Measurements from ENCODE around the gene CFAP74. TPM values are rescaled to one million over a fixed set of nuclear protein-coding genes. Genes with fewer than 3 reads are reported as not detected.

Gene CFAP74
- total and polyA plus RNA-seq, 5 donors from 2014 or later: not detected

DNA sequence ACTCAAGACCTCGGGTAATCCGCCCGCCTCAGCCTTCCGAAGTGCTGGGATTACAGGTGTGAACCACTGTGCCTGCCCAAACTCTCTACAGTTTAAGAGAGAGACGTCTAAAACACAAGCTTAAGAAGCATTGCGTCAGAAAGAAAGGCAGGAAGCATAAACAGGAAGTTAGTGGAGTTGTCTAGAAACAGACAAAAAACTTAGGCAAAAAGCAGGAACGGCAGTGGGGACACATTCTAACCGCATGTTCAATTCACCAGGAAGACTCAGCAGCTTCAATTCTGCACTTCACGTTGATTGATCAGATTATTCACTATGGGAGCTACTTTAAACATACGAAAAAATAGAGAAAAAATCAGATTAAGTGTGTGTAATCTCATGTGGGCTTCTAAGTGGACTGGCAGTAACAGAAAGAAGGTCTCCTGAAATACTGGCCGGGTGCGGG lies 7.4 kb downstream of the CFAP74 start:
- no peak overlapping the region for H3K4me3 Mint-ChIP-seq
- Histone ChIP-seq H3K36me3 (ENCODE audit: control insufficient read depth, insufficient read depth, low read length) (no peaks in the 10 kb centered on the region), H3K4me3 (ENCODE audit: low read depth, low read length) (no peak overlapping the region), H3K27ac (ENCODE audit: insufficient read depth, low read length, poor library complexity, severe bottlenecking) (no peak overlapping the region), H3K4me1 (ENCODE audit: control insufficient read depth, insufficient read depth, low read length, poor library complexity, severe bottlenecking) (no peaks in the 10 kb centered on the region), H3K27me3 (ENCODE audit: control insufficient read depth, insufficient read depth, low read length) (no peaks in the 10 kb centered on the region), H3K9me3 (ENCODE audit: control insufficient read depth in 2 of 2, low read length in 2 of 2) (no peaks in the 10 kb centered on the region)
- DNase-seq: no peak
- H3K27me3 Mint-ChIP-seq: peaks cover 20% of the 10 kb centered on the region
- H3K27ac Mint-ChIP-seq: no peak overlapping the region
- H3K36me3 Mint-ChIP-seq: no peaks in the 10 kb centered on the region
- peaks cover 0 to 3% (median 0%) of the 10 kb centered on the region in 4 donors for H3K4me1 Mint-ChIP-seq
- peaks cover 0 to 6% (median 0%) of the 10 kb centered on the region in 7 donors for H3K9me3 Mint-ChIP-seq
- ATAC-seq (ENCODE audit: low read depth in 2 of 2): no peak

GRCh38 chr1:1994536-1994935 lies 9.1 kb downstream of the CFAP74 start:
- H3K27ac Mint-ChIP-seq: peak overlapping the region in 1 of 3 donors; percentile 87
- no peaks in the 10 kb centered on the region for H3K9me3 ChIP-seq (ENCODE audit: control insufficient read depth in 2 of 2, low read length in 2 of 2)

DNA sequence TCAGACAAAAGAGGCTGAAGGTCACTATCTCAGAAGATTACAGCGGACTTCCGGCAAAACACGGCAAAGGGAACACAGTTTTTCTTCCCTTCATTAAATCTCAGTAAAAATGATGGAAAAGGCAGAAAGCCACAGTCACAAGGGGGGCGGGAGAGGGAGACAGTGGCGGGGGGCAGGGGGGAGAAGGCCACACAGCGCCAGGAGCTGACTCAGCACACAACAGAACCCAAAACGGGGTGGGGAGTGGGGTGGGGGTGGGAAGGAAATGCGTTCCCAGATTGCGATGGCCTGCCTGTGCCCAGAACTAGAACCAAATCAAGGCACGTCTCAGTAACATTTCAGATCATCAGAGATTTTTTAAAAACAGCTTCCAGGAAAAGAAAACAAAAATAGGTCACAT lies 13.4 kb downstream of the CFAP74 start:
- Histone ChIP-seq H3K4me3 (ENCODE audit: low read depth, low read length) (no peak overlapping the region), H3K27me3 (ENCODE audit: control insufficient read depth, insufficient read depth, low read length) (peaks cover 2% of the 10 kb centered on the region), H3K36me3 (ENCODE audit: control insufficient read depth, insufficient read depth, low read length) (no peaks in the 10 kb centered on the region), H3K9me3 (ENCODE audit: control insufficient read depth in 2 of 2, low read length in 2 of 2) (no peaks in the 10 kb centered on the region), H3K4me1 (ENCODE audit: control insufficient read depth, insufficient read depth, low read length, poor library complexity, severe bottlenecking) (no peaks in the 10 kb centered on the region), H3K27ac (ENCODE audit: insufficient read depth, low read length, poor library complexity, severe bottlenecking) (no peak overlapping the region)
- Mint-ChIP-seq H3K36me3 (no peaks in the 10 kb centered on the region), H3K4me3 (no peak overlapping the region), H3K9me3 (peaks cover 0 to 1% (median 0%) of the 10 kb centered on the region in 7 donors), H3K27me3 (peaks cover 9% of the 10 kb centered on the region), H3K4me1 (peaks cover 0 to 2% (median 0%) of the 10 kb centered on the region in 4 donors), H3K27ac (no peak overlapping the region)
- DNase-seq (no peak), ATAC-seq (ENCODE audit: low read depth in 2 of 2) (no peak)

More at GRCh38 chr1:1994536-1994935, 9.1 kb downstream of the CFAP74 start:
- Mint-ChIP-seq H3K27me3 (peaks cover 27% of the 10 kb centered on the region), H3K9me3 (peaks cover 0 to 6% (median 0%) of the 10 kb centered on the region in 7 donors), H3K36me3 (no peaks in the 10 kb centered on the region), H3K4me3 (no peak overlapping the region), H3K4me1 (peaks cover 0 to 3% (median 0%) of the 10 kb centered on the region in 4 donors)
- Histone ChIP-seq H3K27me3 (ENCODE audit: control insufficient read depth, insufficient read depth, low read length) (peaks cover 2% of the 10 kb centered on the region), H3K27ac (ENCODE audit: insufficient read depth, low read length, poor library complexity, severe bottlenecking) (no peak overlapping the region), H3K4me3 (ENCODE audit: low read depth, low read length) (no peak overlapping the region), H3K36me3 (ENCODE audit: control insufficient read depth, insufficient read depth, low read length) (no peaks in the 10 kb centered on the region), H3K4me1 (ENCODE audit: control insufficient read depth, insufficient read depth, low read length, poor library complexity, severe bottlenecking) (no peaks in the 10 kb centered on the region)
- DNase-seq (no peak), ATAC-seq (ENCODE audit: low read depth in 2 of 2) (no peak)

DNA sequence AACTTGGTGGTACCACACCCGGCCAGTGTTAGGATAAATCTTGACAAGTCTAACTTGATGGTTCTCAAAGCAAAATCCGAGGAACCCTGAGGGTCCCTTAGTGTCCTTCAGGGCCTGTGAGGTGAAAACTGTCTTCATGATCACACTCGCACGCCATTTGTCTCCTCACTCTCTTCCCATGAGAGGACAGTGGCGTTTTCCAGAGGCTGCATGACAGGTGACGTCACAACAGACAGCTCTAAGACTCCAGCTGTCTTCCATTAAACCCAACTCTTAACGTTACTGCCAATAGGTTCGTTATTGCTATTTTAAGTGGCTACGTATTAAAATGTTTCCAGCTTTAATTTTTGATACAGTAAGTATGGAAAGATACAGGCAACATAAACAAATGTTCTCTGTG lies 13.8 kb downstream of the CFAP74 start:
- Mint-ChIP-seq H3K4me3 (no peak overlapping the region), H3K4me1 (peaks cover 0 to 2% (median 0%) of the 10 kb centered on the region in 4 donors), H3K27me3 (peaks cover 9% of the 10 kb centered on the region), H3K9me3 (no peaks in the 10 kb centered on the region), H3K36me3 (no peaks in the 10 kb centered on the region), H3K27ac (no peak overlapping the region)
- no peaks in the 10 kb centered on the region for H3K36me3 ChIP-seq (ENCODE audit: control insufficient read depth, insufficient read depth, low read length)
- ATAC-seq (ENCODE audit: low read depth in 2 of 2) (no peak), DNase-seq (no peak)
- no peaks in the 10 kb centered on the region for H3K9me3 ChIP-seq (ENCODE audit: control insufficient read depth in 2 of 2, low read length in 2 of 2)
- H3K27me3 ChIP-seq (ENCODE audit: control insufficient read depth, insufficient read depth, low read length): peaks cover 2% of the 10 kb centered on the region
- no peak overlapping the region for H3K27ac ChIP-seq (ENCODE audit: insufficient read depth, low read length, poor library complexity, severe bottlenecking)
- no peaks in the 10 kb centered on the region for H3K4me1 ChIP-seq (ENCODE audit: control insufficient read depth, insufficient read depth, low read length, poor library complexity, severe bottlenecking)
- no peak overlapping the region for H3K4me3 ChIP-seq (ENCODE audit: low read depth, low read length)

- Histone ChIP-seq H3K27ac (ENCODE audit: insufficient read depth, low read length, poor library complexity, severe bottlenecking) (no peak overlapping the region), H3K9me3 (ENCODE audit: control insufficient read depth in 2 of 2, low read length in 2 of 2) (no peaks in the 10 kb centered on the region), H3K4me1 (ENCODE audit: control insufficient read depth, insufficient read depth, low read length, poor library complexity, severe bottlenecking) (no peaks in the 10 kb centered on the region), H3K27me3 (ENCODE audit: control insufficient read depth, insufficient read depth, low read length) (peaks cover 2% of the 10 kb centered on the region), H3K4me3 (ENCODE audit: low read depth, low read length) (no peak overlapping the region), H3K36me3 (ENCODE audit: control insufficient read depth, insufficient read depth, low read length) (no peaks in the 10 kb centered on the region)
- Mint-ChIP-seq H3K27ac (no peak overlapping the region), H3K36me3 (no peaks in the 10 kb centered on the region), H3K27me3 (peaks cover 9% of the 10 kb centered on the region), H3K4me1 (peaks cover 0 to 2% (median 0%) of the 10 kb centered on the region in 4 donors), H3K9me3 (no peaks in the 10 kb centered on the region), H3K4me3 (no peak overlapping the region)
- DNase-seq: no peak
- no peak for ATAC-seq (ENCODE audit: low read depth in 2 of 2)
These were observed 14.5 kb downstream of the CFAP74 start for GRCh38 chr1:1989102-1989542.

GRCh38 chr1:1988061-1988945 lies 15.3 kb downstream of the CFAP74 start:
- no peak for DNase-seq
- Histone ChIP-seq H3K27me3 (ENCODE audit: control insufficient read depth, insufficient read depth, low read length) (peaks cover 2% of the 10 kb centered on the region), H3K4me3 (ENCODE audit: low read depth, low read length) (no peak overlapping the region), H3K36me3 (ENCODE audit: control insufficient read depth, insufficient read depth, low read length) (no peaks in the 10 kb centered on the region), H3K9me3 (ENCODE audit: control insufficient read depth in 2 of 2, low read length in 2 of 2) (no peaks in the 10 kb centered on the region), H3K27ac (ENCODE audit: insufficient read depth, low read length, poor library complexity, severe bottlenecking) (no peak overlapping the region), H3K4me1 (ENCODE audit: control insufficient read depth, insufficient read depth, low read length, poor library complexity, severe bottlenecking) (no peaks in the 10 kb centered on the region)
- ATAC-seq (ENCODE audit: low read depth in 2 of 2): no peak
- H3K4me1 Mint-ChIP-seq: peaks cover 0 to 2% (median 0%) of the 10 kb centered on the region in 4 donors
- H3K27me3 Mint-ChIP-seq: peaks cover 9% of the 10 kb centered on the region
- no peak overlapping the region for H3K27ac Mint-ChIP-seq
- H3K9me3 Mint-ChIP-seq: no peaks in the 10 kb centered on the region
- H3K4me3 Mint-ChIP-seq: no peak overlapping the region
- no peaks in the 10 kb centered on the region for H3K36me3 Mint-ChIP-seq

DNA sequence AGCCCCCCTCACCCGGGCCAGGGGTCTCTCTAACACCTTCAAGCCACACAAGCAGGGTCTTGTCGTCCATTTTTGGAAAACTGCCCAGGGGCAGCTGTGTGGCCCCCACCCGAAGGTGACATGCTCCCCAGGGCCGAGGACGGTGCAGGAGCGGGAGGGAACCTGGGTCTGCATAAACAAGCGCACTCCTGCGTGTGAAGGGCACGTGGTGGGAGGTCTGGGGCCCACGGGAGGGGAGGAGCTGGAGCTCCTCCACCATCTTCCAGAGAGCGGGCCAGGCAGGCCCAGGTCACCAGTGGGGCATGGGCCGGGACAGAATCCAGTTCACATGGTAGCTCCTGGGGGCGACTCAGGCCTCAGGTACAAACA lies 16.5 kb downstream of the CFAP74 start:
- H3K4me3 ChIP-seq (ENCODE audit: low read depth, low read length): no peak overlapping the region
- no peaks in the 10 kb centered on the region for H3K9me3 Mint-ChIP-seq
- no peak overlapping the region for H3K27ac Mint-ChIP-seq
- DNase-seq (no peak), ATAC-seq (ENCODE audit: low read depth in 2 of 2) (no peak)
- H3K27me3 Mint-ChIP-seq: peaks cover 9% of the 10 kb centered on the region
- no peak overlapping the region for H3K27ac ChIP-seq (ENCODE audit: insufficient read depth, low read length, poor library complexity, severe bottlenecking)
- H3K4me1 ChIP-seq (ENCODE audit: control insufficient read depth, insufficient read depth, low read length, poor library complexity, severe bottlenecking): no peaks in the 10 kb centered on the region
- no peak overlapping the region for H3K4me3 Mint-ChIP-seq
- H3K9me3 ChIP-seq (ENCODE audit: control insufficient read depth in 2 of 2, low read length in 2 of 2): no peaks in the 10 kb centered on the region
- peaks cover 0 to 2% (median 0%) of the 10 kb centered on the region in 4 donors for H3K4me1 Mint-ChIP-seq
- peaks cover 2% of the 10 kb centered on the region for H3K27me3 ChIP-seq (ENCODE audit: control insufficient read depth, insufficient read depth, low read length)
- no peaks in the 10 kb centered on the region for H3K36me3 ChIP-seq (ENCODE audit: control insufficient read depth, insufficient read depth, low read length)
- no peaks in the 10 kb centered on the region for H3K36me3 Mint-ChIP-seq
